Upper lobe of right lung (tissue), 1 donor: ENCODE measurements around the gene DPP8. TPM values are rescaled to one million over a fixed set of nuclear protein-coding genes. Genes with fewer than 3 reads are reported as not detected.

ENCODE experiments used
- ATAC-seq: fragments of 200-7000 bp; cut with Tn5 transposase; one replicate; pipeline ENCODE4 v1.9.1; 2020; ENCODE audit warnings: mild to moderate bottlenecking, moderate library complexity
- DNase-seq: peaks from one replicate; pipeline ENCODE4 v3.0.0-alpha.2; 2020
- H3K27ac ChIP-seq: fragments of 200-600 bp; one replicate; pipeline ENCODE4 v1.8.0; 2022
- H3K27me3 ChIP-seq: fragments of 200-600 bp; one replicate; pipeline ENCODE4 v1.8.0; 2022; ENCODE audit warnings: mild to moderate bottlenecking
- H3K36me3 ChIP-seq: fragments of 200-600 bp; one replicate; pipeline ENCODE4 v1.8.0; 2022
- H3K4me1 ChIP-seq: fragments of 200-600 bp; one replicate; pipeline ENCODE4 v1.8.0; 2022
- H3K4me3 ChIP-seq: fragments of 200-600 bp; one replicate; pipeline ENCODE4 v1.8.0; 2022; ENCODE audit warnings: mild to moderate bottlenecking
- H3K9me3 ChIP-seq: fragments of 200-600 bp; one replicate; pipeline ENCODE4 v1.8.0; 2022
- intact Hi-C: fragments of 100-400 bp; cut with DNase I; formaldehyde crosslinking; loops from one replicate; pipeline ENCODE4 v1.11.0; 2022
- long read RNA-seq: library from polyadenylated mRNA; unstranded; transcript quantifications from one replicate; pipeline ENCODE4 v2.0.0, GENCODE V29; 2021
- total RNA-seq: library from RNA; stranded (reverse); fragmentation: NEBNext Ultra II Directional; extraction: Animal tissue kit (Norgen Biotek cat#: 25700); gene quantifications from one replicate; pipeline ENCODE4 v1.2.1, GENCODE V29; 2021
- TF ChIP-seq, protein P1 (sequence below): fragments of 200-600 bp; IDR thresholded peaks from one replicate; pipeline ENCODE4 v1.8.0; 2022; ENCODE audit warnings: antibody characterized with exemption
- donor health status: DM: no; HTN: yes; CAD: no; lungs with severe emphysema.

Gene DPP8
- total RNA-seq = 28.2 TPM
- long read RNA-seq, transcript DPP8-201 (20 exons, 3,139 nt) = major isoform, 15 of 34 reads
- long read RNA-seq, partial matches to known transcripts = 2 of 34 reads
- long read RNA-seq, other reads (novel, unspliced or antisense) = 16 of 34 reads

DNA sequence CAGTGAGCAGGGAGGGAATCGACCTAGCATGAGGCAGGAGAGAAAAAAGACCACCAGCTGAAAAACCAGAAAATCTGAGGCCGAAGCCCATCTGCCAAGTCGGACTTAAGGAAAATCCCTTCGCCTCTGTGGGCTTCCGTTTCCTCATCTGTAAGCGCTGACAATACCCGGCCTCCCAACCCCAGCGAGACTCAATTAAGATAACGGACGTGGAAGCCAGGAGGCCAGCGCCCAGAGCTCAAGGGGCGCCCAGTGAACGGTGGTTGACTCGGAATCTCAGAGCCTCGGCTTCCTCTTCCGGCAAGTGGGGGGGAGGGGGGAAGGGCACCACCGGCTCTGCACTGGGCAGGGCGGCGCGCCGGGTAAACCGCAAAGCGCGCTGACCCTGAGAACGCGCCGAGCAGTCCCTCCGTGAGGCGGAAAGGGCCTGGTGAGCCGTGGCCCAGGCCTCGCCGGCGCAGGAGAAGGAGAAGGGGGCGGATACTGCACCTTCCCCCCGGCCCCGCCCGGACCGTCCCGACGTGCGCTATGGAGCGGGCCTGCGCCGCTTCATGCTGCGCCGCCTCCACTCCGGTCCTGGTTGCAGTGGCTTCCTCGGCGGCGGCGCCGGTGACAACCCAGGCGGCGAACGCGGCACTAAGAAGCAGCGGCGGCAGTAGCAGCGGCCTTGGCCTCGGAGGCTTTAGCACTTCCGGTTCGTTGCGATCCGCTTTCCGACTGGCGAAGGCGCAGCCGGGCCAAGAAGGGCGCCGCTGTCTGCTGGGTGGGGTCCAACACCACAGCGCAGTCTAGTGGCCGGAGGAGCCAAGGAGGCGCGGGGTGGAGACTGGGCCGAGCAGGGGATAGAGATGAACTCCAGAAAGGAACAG lies at the start of gene DPP8:
Gene DPP8, minus strand, starts transcription at position 693 of the 869 bp plus-strand sequence. CDS start 5,136 bp downstream, outside the sequence.
- ATAC-seq (peak; percentile 100), DNase-seq (peak; percentile 97)
- peak within 1 kb of the TSS; percentile 94 for H3K27ac ChIP-seq
- intact Hi-C loops = no loop called here
- TF ChIP-seq, protein P1, sequence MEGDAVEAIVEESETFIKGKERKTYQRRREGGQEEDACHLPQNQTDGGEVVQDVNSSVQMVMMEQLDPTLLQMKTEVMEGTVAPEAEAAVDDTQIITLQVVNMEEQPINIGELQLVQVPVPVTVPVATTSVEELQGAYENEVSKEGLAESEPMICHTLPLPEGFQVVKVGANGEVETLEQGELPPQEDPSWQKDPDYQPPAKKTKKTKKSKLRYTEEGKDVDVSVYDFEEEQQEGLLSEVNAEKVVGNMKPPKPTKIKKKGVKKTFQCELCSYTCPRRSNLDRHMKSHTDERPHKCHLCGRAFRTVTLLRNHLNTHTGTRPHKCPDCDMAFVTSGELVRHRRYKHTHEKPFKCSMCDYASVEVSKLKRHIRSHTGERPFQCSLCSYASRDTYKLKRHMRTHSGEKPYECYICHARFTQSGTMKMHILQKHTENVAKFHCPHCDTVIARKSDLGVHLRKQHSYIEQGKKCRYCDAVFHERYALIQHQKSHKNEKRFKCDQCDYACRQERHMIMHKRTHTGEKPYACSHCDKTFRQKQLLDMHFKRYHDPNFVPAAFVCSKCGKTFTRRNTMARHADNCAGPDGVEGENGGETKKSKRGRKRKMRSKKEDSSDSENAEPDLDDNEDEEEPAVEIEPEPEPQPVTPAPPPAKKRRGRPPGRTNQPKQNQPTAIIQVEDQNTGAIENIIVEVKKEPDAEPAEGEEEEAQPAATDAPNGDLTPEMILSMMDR = peak; percentile 87
- H3K27me3 ChIP-seq = no peaks in the 10 kb centered on the region
- H3K9me3 ChIP-seq = no peaks in the 10 kb centered on the region
- H3K36me3 ChIP-seq = peaks cover 13% of the 10 kb centered on the region
- peaks cover 29% of the 10 kb centered on the region for H3K4me1 ChIP-seq
- H3K4me3 ChIP-seq = peak within 1 kb of the TSS; percentile 100

GRCh38 chr15:65561934-65562333 lies 44.4 kb upstream of the DPP8 start:
- DNase-seq = no peak
- Histone ChIP-seq H3K4me1 (no peaks in the 10 kb centered on the region), H3K9me3 (no peaks in the 10 kb centered on the region), H3K27ac (no peak overlapping the region), H3K4me3 (no peak overlapping the region), H3K27me3 (no peaks in the 10 kb centered on the region), H3K36me3 (peaks cover 60% of the 10 kb centered on the region)
- TF ChIP-seq, protein P1 = no peak
- ATAC-seq = no peak
- intact Hi-C loops = no loop called here

DNA sequence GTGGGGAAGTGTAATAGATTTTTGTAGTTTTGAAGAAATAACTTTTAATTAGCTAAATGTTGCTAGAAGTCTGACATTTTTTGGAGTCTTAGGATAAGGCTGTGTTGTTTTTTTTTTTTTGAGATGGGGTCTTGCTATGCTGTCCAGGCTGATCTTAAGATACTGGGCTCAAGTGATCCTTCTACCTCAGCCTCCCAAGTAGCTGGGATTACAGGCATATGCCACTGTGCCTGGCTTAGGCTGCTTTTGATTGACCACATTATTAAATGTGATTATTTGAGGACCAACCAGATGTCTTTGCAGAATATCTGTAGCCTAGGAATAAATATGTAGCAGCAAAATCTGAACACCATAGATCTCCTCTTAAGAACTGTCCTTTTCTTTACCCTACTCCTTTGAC lies 42.5 kb upstream of the DPP8 start:
- no peaks in the 10 kb centered on the region for H3K9me3 ChIP-seq
- intact Hi-C loops = no loop called here
- H3K4me1 ChIP-seq = no peaks in the 10 kb centered on the region
- TF ChIP-seq, protein P1 = no peak
- ATAC-seq (no peak), DNase-seq (no peak)
- peaks cover 66% of the 10 kb centered on the region for H3K36me3 ChIP-seq
- no peak overlapping the region for H3K27ac ChIP-seq
- no peak overlapping the region for H3K4me3 ChIP-seq
- H3K27me3 ChIP-seq = no peaks in the 10 kb centered on the region

- no peak for DNase-seq
- ATAC-seq = no peak
- TF ChIP-seq, protein P1 = no peak
- Histone ChIP-seq H3K27ac (no peak overlapping the region), H3K4me1 (no peaks in the 10 kb centered on the region), H3K4me3 (no peak overlapping the region), H3K36me3 (peaks cover 66% of the 10 kb centered on the region), H3K9me3 (no peaks in the 10 kb centered on the region), H3K27me3 (no peaks in the 10 kb centered on the region)
- intact Hi-C loops = no loop called here
Observed at GRCh38 chr15:65558997-65559760, 41.7 kb upstream of the DPP8 start.

- Histone ChIP-seq H3K4me1 (no peaks in the 10 kb centered on the region), H3K27ac (no peak overlapping the region), H3K36me3 (peaks cover 66% of the 10 kb centered on the region), H3K27me3 (no peaks in the 10 kb centered on the region), H3K9me3 (no peaks in the 10 kb centered on the region), H3K4me3 (no peak overlapping the region)
- ATAC-seq (no peak), DNase-seq (no peak)
- TF ChIP-seq, protein P1 = no peak
- intact Hi-C loops = no loop called here
Observed at GRCh38 chr15:65558336-65558735, 40.8 kb upstream of the DPP8 start.
